ENCODE results near the gene ASCL3. TPM values are rescaled to one million over a fixed set of nuclear protein-coding genes. Genes with fewer than 3 reads are reported as not detected.
"Not testable (repeated sequence)": the region's sequence is repeated elsewhere in the genome, so short reads cannot be mapped to it uniquely, and the experiment has no call there.

The ASCL3 gene
- total RNA-seq, 1 donor from 2014 or later, result not detected

GRCh38 chr11:8947230-8947943, 4.6 kb upstream of the ASCL3 start:
- Mint-ChIP-seq H3K4me1 (ENCODE audit: low read depth) (no peaks in the 10 kb centered on the region), H3K4me3 (ENCODE audit: unreplicated experiment) (no peak overlapping the region), H3K9me3 (ENCODE audit: low read depth) (no peaks in the 10 kb centered on the region), H3K27me3 (ENCODE audit: low read depth) (no peaks in the 10 kb centered on the region), H3K27ac (ENCODE audit: unreplicated experiment) (no peak overlapping the region), H3K36me3 (ENCODE audit: low read depth) (peaks cover 21% of the 10 kb centered on the region)
- no peak for DNase-seq (ENCODE audit: low spot score)
- TF ChIP-seq, protein P1, sequence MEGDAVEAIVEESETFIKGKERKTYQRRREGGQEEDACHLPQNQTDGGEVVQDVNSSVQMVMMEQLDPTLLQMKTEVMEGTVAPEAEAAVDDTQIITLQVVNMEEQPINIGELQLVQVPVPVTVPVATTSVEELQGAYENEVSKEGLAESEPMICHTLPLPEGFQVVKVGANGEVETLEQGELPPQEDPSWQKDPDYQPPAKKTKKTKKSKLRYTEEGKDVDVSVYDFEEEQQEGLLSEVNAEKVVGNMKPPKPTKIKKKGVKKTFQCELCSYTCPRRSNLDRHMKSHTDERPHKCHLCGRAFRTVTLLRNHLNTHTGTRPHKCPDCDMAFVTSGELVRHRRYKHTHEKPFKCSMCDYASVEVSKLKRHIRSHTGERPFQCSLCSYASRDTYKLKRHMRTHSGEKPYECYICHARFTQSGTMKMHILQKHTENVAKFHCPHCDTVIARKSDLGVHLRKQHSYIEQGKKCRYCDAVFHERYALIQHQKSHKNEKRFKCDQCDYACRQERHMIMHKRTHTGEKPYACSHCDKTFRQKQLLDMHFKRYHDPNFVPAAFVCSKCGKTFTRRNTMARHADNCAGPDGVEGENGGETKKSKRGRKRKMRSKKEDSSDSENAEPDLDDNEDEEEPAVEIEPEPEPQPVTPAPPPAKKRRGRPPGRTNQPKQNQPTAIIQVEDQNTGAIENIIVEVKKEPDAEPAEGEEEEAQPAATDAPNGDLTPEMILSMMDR (IDR thresholded peaks at IDR 0.05), result no peak

- no peak overlapping the region for H3K27ac Mint-ChIP-seq (ENCODE audit: unreplicated experiment)
- no peaks in the 10 kb centered on the region for H3K27me3 Mint-ChIP-seq (ENCODE audit: low read depth)
- no peaks in the 10 kb centered on the region for H3K36me3 Mint-ChIP-seq (ENCODE audit: low read depth)
- no peak overlapping the region for H3K4me3 Mint-ChIP-seq (ENCODE audit: unreplicated experiment)
- DNase-seq (ENCODE audit: low spot score), result no peak
- no peaks in the 10 kb centered on the region for H3K9me3 Mint-ChIP-seq (ENCODE audit: low read depth)
- no peaks in the 10 kb centered on the region for H3K4me1 Mint-ChIP-seq (ENCODE audit: low read depth)
- TF ChIP-seq, protein P1 (IDR thresholded peaks at IDR 0.05), result no peak
These were observed 1.3 kb downstream of the ASCL3 start for GRCh38 chr11:8941341-8942103.

- Mint-ChIP-seq H3K27ac (ENCODE audit: unreplicated experiment) (no peak overlapping the region), H3K4me1 (ENCODE audit: low read depth) (peaks cover 9% of the 10 kb centered on the region), H3K36me3 (ENCODE audit: low read depth) (no peaks in the 10 kb centered on the region), H3K4me3 (ENCODE audit: unreplicated experiment) (no peak overlapping the region), H3K27me3 (ENCODE audit: low read depth) (no peaks in the 10 kb centered on the region), H3K9me3 (ENCODE audit: low read depth) (no peaks in the 10 kb centered on the region)
- DNase-seq (ENCODE audit: low spot score), result no peak
- TF ChIP-seq, protein P1 (IDR thresholded peaks at IDR 0.05), result no peak
These were observed 5.2 kb downstream of the ASCL3 start for GRCh38 chr11:8937659-8938058.

- H3K4me3 Mint-ChIP-seq (ENCODE audit: unreplicated experiment), result no peak overlapping the region
- no peak for DNase-seq (ENCODE audit: low spot score)
- H3K4me1 Mint-ChIP-seq (ENCODE audit: low read depth), result peaks cover 9% of the 10 kb centered on the region
- no peaks in the 10 kb centered on the region for H3K9me3 Mint-ChIP-seq (ENCODE audit: low read depth)
- no peaks in the 10 kb centered on the region for H3K36me3 Mint-ChIP-seq (ENCODE audit: low read depth)
- H3K27me3 Mint-ChIP-seq (ENCODE audit: low read depth), result no peaks in the 10 kb centered on the region
- TF ChIP-seq, protein P1 (IDR thresholded peaks at IDR 0.05), result no peak
- no peak overlapping the region for H3K27ac Mint-ChIP-seq (ENCODE audit: unreplicated experiment)
These were observed 5.7 kb downstream of the ASCL3 start for GRCh38 chr11:8937159-8937558.

DNA sequence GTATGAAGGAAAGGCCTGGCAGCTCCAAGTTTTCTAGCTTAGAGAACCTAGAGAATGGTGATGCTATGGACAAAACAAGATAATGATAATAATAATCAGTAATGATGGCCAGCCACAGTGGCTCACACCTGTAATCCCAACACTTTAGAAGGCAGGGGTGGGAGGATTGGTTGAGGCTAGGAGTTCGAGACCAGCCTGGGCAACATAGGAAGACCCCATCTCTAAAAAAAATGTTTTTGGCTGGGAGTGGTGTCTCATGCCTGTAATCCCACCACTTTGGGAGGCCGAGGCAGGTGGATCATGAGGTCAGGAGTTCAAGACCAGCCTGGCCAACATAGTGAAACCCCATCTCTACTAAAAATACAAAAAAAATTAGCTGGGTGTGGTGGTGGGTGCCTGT, 7.0 kb downstream of the ASCL3 start:
- not testable (repeated sequence) for H3K36me3 Mint-ChIP-seq (ENCODE audit: low read depth); H3K27me3 Mint-ChIP-seq (ENCODE audit: low read depth); H3K27ac Mint-ChIP-seq (ENCODE audit: unreplicated experiment); H3K4me1 Mint-ChIP-seq (ENCODE audit: low read depth); DNase-seq (ENCODE audit: low spot score); H3K4me3 Mint-ChIP-seq (ENCODE audit: unreplicated experiment); H3K9me3 Mint-ChIP-seq (ENCODE audit: low read depth)
